Measurements from ENCODE around the gene CTBP1.
"Not testable (repeated sequence)": the region's sequence is repeated elsewhere in the genome, so short reads cannot be mapped to it uniquely, and the experiment has no call there.

Gene CTBP1

DNA sequence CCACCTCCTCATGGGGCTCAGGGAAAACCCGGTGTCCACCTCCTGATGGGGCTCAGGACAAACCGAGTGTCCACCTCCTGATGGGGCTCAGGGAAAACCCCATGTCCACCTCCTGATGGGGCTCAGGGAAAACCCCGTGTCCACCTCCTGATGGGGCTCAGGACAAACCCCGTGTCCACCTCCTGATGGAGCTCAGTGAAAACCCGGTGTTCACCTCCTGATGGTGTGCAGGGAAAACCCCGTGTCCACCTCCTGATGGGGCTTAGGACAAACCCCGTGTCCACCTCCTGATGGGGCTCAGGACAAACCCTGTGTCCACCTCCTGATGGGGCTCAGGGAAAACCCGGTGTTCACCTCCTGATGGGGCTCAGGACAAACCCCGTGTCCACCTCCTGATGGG lies 11.7 kb downstream of the CTBP1 start:
- DNase-seq = not testable (repeated sequence)

DNA sequence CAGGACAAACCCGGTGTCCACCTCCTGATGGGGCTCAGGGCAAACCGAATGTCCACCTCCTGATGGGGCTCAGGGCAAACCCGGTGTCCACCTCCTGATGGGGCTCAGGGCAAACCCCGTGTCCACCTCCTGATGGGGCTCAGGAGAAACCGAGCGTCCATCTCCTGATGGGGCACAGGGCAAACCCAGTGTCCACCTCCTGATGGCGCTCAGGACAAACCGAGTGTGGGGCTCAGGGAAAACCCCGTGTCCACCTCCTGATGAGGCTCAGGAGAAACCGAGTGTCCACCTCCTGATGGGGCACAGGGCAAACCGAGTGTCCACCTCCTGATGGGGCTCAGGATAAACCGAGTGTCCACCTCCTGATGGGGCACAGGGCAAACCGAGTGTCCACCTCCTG lies 12.1 kb downstream of the CTBP1 start:
- not testable (repeated sequence) for DNase-seq

DNA sequence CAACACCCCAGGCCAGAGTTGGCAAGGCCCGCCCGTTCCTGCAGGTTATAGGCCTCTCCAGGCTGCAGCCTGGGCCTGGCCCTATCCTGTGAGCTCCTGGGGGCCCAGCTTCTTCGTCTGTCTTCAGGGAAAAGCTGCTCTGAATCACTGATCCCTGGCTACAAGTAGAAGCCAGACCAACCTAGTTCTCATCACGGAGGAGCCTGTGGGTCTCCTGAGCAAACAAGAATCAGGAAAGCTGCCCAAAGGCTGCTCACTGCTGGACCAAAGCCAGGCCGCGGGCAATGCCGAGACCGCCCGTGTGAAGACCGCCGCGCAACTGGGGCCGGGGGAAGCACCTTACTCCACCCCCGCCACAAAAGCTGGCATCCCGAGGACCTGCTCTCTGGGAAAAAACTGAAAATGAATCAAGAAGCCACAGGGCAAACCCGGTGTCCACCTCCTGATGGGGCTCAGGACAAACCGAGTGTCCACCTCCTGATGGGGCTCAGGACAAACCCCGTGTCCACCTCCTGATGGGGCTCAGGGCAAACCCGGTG lies 12.8 kb downstream of the CTBP1 start:
- DNase-seq = no peak

DNA sequence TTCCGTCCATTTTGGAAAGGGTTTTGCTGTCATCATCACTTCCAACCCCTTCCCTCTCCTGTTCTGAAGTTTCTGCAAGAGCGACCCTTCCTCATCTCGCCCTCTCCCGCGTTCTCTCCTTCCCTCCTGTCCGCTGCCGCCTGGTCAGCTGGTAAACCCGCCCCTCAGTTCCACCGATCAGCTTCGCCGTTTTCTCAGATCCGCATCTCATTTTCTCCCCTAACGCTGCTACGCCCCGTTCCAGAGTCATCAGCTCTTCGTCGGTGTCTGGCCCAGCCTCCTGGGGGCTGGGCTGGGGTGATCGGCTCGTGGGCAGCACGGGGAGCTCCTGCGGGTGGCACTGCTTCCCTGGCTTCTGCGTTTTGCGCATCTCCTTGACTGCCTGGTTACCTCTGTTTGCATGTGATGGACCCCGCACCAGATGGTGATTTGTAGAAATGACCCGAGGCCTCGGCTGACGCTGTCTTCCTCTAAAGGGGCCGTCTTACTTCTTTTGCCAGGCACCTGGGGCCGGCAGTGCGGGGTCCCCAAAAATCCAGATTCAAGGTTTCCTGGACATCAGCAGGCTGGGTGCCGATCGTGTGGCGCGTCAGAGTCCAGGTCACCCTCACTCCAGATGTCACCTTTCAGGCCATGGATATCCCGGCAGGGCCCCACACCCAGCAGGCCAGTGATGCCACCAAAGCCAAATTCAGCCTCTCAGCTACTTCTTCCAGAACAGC lies 13.4 kb downstream of the CTBP1 start:
- no peak for DNase-seq

DNA sequence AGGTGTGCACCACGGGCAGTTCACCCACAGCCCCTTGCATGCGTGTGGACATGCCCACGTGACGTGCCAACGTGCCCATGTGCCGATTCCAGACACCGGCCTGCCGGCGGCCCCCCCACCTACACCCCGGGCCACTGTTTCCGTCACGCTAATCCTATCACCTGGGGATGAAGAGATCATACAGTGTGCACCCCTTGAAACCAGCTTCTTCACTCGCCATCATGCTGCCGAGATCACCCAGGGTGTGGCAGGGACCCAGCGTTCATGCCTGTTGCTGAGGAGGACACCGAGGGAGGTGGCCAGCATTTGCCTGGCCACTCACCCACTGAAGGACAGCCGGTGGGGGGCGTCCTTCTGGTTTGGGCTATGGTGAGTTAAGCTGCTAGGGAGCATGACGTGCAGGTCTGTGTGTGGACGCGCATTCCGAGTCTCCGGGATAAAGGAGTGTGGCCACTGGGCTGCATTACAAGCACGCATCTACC lies 14.1 kb downstream of the CTBP1 start:
- no peak for DNase-seq

DNA sequence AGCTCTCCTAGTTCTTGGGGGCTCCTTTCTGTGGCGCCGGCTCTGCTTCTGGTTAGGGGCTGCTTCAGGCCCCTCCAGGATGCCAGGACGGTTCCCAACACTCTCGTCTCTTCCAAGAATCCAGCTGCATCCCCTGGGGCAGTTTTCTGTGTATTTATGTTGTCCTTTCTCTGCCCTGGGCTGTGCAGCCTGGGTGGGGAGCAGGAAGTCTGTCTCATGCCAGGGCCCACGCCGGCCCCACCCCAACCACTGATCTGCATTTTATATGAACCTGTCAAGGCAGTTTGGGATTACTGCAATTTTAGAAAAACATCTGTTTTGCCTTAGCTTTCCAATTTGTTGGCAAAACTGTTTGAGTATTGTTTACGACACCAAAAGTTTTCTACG lies 14.6 kb downstream of the CTBP1 start:
- DNase-seq = no peak

DNA sequence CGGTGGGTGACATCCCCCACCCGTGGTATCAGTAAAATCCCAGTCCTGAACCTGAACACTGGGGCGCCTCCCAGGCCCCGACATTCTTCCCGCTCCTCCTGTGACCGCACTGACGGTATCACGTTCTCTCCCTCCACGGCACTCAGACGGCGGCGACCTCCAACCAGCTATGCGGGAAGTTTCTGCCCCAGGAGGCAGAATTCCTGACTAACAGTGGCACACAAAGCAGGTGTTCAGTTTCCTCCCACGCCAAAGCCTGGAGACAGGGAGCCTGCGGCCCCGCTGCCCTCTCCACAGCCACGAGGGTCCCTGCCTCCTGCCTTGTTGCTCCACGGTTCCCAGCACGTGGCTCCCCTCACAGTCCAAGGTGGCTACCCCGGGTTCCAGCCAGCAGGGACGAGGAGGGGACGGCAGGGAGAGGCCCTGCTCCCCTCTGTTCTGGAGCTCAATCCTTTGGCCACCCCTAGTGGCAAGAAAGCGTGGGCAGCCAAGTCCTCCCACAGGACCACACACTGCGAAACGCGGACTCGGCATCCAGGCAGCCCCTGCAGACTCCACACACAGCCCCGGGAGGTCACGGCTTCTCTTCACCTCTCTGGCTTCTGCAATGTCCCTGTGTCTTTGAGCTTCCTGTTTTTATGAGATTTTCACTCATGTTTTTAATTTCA lies 15.2 kb downstream of the CTBP1 start:
- DNase-seq = no peak

DNA sequence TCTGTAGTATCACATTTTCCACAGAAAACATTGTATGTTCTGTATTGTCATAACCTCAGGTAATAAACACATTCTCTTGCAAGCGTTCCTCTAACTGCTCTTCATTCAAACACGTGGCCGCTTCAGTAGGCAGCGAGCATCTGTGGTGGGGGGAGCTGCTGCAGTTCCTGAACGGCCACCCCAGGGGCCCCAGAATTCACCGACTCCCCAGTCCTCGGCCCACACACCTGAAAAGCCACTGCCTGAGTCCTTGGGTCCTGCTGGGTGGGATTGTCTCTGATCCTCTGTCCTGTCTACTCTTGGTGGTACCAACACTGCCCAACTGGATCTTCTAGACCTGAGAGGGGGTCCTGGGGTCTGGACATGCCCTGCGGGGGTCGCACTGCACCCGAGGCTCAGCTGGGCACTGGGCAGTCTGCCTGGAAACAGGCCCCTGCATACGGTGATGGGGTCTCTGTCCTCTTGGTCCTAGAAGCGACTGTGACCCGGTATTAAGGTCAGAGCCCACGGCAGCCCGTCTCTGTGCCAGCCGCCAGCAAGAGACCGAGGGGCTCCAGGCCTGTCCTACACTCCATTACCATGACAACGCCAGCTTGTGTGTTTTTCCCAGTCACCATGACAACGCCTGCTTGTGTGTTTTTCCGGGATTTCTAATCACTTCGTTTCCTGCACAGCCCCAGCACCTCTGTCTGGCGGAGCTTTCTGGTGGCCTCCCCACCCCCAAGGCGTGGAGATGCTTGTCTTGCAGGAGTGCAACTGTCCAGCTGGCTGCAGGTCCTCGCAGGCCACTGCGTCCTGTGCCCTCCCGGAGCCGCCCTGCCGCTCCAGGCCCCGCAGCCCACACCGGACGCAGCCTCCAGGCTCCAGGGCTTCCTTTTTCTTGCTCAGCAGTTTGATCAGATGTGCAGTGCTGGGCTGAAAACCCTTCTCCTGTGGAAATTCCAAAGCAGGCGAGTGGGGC lies 16.0 kb downstream of the CTBP1 start:
- no peak for DNase-seq

DNA sequence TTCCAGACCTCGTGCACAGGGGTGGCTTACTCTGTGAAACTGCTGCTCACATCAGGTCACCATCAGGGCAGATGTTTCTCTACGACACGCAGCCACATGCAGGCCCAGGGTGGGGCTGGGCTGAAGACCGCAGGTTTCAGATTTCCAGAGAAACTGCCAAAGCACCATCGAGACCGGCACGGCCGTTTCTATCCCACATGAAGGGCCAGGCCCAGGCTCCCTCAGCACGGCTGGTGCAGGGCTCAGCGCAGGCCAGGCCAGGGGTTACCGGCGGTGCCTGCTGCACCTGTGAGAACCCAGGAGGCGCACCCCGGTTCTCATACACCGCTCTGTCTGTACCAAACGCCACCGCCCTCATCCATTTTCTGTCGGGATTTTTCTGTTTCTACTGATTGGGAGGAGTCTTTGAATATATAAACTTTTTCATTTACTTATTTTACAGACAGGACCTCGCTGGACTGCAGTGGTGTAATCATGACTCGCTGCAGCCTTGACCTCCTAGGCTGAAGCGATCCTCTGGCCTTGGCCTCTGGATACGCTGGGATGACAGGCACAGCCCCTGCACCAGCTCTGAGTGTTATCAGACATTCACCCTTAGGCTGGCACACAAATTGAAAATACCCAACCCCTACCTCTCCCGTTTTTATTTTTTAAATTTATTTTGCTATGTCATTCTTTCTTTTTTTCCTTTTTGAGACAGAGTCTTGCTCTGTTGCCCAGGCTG lies 17.1 kb downstream of the CTBP1 start:
- no peak for DNase-seq

DNA sequence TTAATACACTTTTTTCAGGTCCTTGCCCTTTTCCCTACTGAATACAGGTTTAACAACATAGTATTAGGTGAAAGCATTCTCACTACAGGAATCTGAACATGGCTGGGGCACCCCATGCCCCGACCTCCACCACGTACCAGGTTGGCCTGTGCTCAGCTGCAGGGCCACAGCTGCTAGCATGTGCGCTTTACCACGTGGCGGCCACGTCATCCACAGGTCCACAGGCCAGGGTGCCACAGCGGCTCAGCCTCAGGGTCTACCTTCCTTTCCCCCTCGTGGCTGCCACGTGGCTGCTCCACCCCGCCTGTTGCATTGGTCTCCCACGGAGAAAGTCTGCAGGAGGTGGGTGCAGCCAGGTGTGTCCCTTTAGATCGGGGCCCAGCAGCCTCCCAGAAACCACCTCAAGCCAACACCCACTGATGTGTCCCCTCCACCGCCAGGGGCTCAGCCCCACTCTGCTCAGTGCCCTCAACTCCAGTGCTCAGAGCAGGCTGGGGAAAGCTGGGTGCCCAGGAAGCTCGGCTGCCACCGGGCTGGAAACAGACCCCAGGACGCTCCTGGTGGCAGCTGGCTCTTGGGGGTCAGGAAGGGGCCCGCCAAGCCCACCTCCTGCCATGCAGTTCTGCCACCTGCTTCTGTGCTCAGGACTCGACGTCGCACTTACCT lies 17.8 kb downstream of the CTBP1 start:
- DNase-seq = no peak

DNA sequence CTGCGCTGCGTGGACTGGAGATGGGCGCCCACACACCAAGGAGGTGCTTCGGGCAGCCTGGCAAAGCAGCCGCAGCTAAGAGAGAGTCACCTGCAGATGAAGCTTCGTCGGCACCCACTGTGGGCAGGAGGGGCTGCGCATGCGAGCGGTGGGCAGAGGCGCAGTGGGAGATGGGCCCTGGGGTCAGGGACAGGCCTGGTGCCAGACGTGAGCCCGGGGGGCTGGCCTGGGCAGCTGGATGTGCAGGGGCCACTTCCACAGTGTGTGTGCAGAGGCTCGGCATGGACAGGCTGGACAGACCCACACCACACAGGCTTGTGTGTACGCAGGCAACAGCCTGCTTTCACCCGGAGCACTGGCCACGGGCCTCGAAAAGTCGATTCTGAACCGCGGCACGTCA lies 18.6 kb downstream of the CTBP1 start:
- DNase-seq = no peak

DNA sequence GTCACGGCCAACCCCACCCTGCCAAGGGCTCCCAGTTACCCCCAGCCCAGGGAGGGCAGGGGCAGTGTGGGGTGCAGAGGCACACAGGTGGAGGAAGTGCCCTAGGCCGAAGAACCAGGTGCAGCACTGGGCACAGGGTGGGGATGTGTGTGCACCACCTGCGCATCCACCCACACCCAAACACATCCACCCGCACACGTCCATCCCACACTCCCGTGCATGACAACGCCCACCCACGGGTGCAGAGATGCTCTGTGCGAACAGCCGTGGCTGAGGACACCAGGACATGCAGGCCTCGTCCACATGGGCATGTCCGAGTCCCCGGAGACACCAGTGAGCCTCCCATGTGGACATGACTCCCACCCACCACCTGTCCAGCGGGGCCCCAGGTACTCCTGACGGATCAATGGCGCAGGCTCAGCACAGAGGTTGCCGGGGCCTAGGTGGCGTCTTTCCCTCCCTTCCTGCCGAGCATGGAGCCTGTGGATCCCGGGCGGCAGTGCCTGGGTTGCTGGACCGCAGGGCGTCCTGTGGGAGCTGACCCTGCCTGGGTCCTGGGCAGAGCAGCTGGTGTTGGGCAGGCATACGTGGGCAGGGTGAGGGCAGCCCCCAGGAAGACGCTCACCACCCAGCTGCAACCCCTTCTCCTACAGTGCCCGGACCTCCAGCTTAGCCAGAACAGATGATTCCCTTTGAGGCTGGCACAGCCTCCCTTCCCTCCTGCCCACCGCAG lies 19.6 kb downstream of the CTBP1 start:
- DNase-seq = no peak

DNA sequence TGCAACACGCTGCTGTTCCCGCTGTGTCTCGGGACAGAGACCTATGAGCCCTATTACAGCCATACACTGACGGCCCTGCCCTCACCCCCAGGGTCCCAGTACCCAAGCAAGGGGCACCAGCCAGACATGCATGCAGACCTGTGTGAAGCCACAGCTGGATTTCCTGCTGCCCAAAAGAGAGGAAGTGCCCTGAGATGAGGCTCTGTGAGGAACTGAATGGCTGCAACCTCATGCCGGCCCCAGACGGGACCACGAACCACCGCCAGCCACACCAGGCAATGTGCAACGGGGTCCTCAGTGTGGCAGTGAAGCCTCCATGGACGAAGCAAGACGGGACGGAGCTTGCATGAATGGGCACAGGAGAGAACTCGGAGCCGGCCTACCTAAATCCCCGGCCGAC lies 21.1 kb downstream of the CTBP1 start:
- no peak for DNase-seq

DNA sequence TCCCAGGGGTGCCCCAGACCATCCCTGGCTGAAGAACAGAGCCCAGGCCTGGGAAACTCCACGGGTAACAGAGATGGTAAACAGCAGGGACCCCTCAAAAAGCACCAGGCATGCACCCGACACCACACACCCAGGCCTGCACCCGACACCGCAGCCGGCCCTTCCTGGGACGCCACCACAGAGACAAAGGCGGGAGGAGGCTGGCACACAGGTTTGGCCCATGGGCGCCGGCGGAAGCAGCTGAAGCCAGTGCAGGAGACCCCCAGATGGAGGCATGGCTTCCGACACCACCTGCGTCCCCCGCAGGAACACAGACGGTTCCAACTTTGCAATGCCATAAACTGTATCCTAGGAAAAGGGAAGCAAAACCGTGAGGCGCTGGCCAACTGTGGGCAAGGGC lies 22.3 kb downstream of the CTBP1 start:
- no peak for DNase-seq

DNA sequence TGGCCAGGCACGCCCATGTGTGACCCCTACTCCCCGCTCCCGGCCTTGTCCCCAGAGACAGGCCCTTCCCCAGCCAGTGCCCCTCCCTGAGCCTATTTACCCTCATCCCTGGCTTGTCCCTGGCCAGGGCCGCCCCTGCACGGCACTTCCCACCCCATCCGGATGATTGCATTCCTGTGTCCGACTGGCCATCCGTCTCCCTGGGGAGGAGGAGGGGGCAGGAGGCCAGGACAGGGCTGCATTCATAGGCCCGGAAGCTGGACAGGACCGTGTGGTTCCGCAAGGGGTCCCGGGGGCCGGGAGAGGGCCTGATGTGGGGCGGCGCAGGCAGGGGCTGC lies 22.8 kb downstream of the CTBP1 start:
- DNase-seq = no peak

DNA sequence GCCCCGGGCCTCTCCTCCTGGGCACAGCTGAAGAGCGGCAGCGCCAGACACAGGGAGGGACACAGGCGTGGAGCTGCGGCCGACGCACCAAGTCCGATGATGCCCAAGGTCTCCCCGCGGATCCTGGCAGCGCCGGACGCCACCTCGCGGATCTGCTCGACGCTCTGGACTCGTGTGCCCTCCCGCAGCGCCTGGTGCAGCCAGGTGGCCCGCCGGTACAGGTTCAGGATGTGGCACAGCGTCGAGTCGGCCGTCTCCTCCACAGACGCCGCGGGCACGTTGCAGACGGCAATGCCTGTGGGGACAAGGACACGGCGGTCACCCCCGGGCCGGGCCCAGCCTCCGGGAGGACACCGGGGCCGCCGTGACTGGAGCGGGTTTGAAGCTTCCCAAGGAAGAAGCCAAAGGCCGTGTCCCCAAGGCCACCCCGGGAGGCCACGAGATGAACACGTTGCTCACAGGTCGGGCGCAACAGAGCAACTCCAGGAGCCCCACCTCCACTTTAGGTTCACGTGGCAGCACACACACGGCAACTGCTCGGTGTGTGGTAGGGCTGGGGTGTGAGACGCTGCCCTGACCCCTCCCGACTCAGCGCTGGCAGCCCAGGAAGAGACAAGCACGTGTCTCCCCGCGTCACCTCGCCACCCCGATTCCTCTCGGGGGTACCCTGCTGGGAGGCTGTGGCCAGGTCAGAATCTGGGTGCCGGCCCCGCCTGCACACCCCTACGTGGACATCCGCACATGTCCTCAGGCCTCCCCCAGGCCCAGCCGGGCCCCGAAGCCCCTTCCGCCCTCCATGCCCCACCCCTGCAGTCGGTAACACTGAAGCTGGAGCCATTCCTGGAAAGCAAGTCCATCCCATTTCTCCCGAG lies 23.4 kb downstream of the CTBP1 start:
- DNase-seq = no peak

DNA sequence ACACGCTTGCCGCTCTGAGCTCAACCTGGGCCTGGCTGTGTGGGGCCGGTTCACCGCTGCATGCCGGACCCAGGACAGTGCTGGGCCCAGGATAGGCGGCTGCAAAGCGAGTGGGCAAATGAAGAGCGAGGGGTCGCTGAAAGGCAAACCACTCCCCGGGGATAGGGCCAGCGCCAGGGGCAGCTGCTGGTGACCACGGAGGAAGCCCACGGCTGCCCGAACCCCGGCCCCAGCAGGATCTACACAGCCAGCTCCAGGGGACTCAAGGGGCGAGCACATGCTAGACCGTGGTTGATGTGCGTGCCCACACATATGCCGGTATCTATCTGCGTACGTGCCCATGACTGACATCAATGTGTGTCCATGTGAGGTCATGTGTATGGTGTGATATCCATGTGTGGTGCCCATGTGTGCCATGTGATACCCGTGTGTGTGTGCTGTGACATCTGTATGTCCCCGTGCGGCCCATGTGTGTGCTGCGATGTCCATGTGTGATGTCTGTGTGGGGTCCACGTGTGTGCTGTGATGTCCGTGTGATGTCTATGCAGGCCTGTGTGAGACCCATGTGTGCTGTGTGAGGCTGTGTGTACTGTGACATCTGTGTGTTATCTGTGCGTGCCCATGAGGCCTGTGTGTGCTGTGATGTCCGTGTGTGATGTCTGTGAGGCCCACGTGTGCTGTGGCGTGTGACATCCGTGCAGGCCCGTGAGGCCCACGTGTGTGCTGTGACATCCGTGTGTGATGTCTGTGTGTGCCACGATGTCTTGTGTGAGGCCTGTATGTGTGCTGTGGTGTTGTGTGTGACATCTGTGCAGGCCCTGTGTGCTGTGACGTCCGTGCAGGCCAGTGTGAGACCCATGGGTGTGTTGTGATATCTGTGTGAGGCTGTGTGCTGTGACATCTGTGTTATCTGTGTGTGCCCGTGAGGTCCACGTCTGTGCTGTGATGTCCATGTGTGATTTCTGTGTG lies 24.8 kb downstream of the CTBP1 start:
- no peak for DNase-seq

DNA sequence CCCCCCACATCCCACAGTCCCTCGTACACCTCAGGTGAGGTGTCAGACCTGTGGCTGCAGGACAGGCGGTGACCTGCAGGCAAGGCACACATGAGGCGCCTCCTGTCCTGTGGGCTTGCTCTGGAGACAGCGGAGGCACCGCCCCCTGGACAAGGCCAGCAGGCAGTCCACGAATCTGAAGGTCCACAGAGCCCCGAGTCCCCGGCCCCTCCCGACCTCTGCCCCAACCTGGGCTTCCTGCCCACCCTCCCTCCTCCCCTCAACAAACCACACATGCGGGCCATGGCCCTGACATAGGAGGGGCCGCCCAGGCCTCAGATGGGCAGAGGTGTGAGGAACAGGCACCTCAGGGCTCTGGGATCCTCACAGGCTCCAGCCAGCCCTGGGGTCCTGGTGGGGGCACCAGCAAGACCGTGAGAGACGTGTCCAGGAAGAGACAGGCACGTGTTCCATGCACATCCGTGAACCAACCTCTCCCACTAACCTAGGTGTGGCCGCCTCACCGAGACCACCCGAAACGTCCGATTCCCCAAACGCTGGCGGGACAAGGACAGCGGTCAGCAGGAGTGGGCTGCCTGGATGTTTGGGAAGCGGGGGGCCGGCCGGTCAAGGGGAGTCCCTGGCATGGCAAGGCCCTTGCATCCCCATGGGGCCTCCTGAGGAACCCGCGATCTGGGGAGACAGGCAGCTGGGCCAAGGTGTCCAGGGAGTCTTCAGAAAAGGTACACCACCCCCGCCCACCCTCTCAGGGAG lies 25.8 kb downstream of the CTBP1 start:
- no peak for DNase-seq
